GM18502 (cell line): ENCODE data around the gene KRTAP19-1.
"Not testable (repeated sequence)": the region's sequence is repeated elsewhere in the genome, so short reads cannot be mapped to it uniquely, and the experiment has no call there.

Source experiments
- ATAC-seq: cut with Tn5 transposase; IDR thresholded peaks from one replicate; pipeline ENCODE4 v1.9.1; 2021; ENCODE audit warnings: mild to moderate bottlenecking; ENCODE audit not compliant: unreplicated experiment, poor library complexity

The KRTAP19-1 gene

GRCh38 chr21:30480145-30480544 lies at the start of gene KRTAP19-1:
Gene KRTAP19-1, minus strand, starts transcription at chr21:30480367. Its CDS starts 50 bp downstream, at chr21:30480317.
- ATAC-seq, result no peak

GRCh38 chr21:30518876-30519275 lies 38.7 kb upstream of the KRTAP19-1 start:
- ATAC-seq, result no peak

GRCh38 chr21:30515681-30516080 lies 35.5 kb upstream of the KRTAP19-1 start:
- ATAC-seq, result no peak

- ATAC-seq, result not testable (repeated sequence)
Observed at GRCh38 chr21:30505621-30506205, 25.5 kb upstream of the KRTAP19-1 start.

GRCh38 chr21:30502041-30502440 lies 21.9 kb upstream of the KRTAP19-1 start, which contains the start of gene KRTAP19-5:
Gene KRTAP19-5, minus strand, starts transcription at chr21:30502141. Its CDS starts 51 bp downstream, at chr21:30502090.
- ATAC-seq, result no peak

GRCh38 chr21:30497065-30497464 lies 16.9 kb upstream of the KRTAP19-1 start, which contains the start of gene KRTAP19-4:
Gene KRTAP19-4, minus strand, starts transcription at chr21:30497165. Its CDS starts 55 bp downstream, at chr21:30497110.
- ATAC-seq, result no peak

GRCh38 chr21:30491963-30492428 lies 11.8 kb upstream of the KRTAP19-1 start, which contains the start of gene KRTAP19-3:
Gene KRTAP19-3, minus strand, starts transcription at chr21:30492013. Its CDS starts 56 bp downstream, at chr21:30491957.
- ATAC-seq, result no peak

GRCh38 chr21:30487336-30487735 lies 7.2 kb upstream of the KRTAP19-1 start, which contains the start of gene KRTAP19-2:
Gene KRTAP19-2, minus strand, starts transcription at chr21:30487436. Its CDS starts 88 bp downstream, at chr21:30487348.
- ATAC-seq, result no peak

- no peak for ATAC-seq
Observed at GRCh38 chr21:30486180-30486579, 6.0 kb upstream of the KRTAP19-1 start.

- no peak for ATAC-seq
Observed at GRCh38 chr21:30482130-30482529, 2.0 kb upstream of the KRTAP19-1 start.

GRCh38 chr21:30479259-30479658 lies 908 bp downstream of the KRTAP19-1 start:
- no peak for ATAC-seq

- ATAC-seq, result no peak
Observed at GRCh38 chr21:30478004-30478403, 2.2 kb downstream of the KRTAP19-1 start.

- no peak for ATAC-seq
Observed at GRCh38 chr21:30468900-30469714, 11.1 kb downstream of the KRTAP19-1 start.

GRCh38 chr21:30463713-30464112 lies 16.5 kb downstream of the KRTAP19-1 start:
- no peak for ATAC-seq

GRCh38 chr21:30448514-30448913 lies 31.7 kb downstream of the KRTAP19-1 start:
- no peak for ATAC-seq

GRCh38 chr21:30447056-30447455 lies 33.1 kb downstream of the KRTAP19-1 start:
- no peak for ATAC-seq

GRCh38 chr21:30444204-30444603 lies 36.0 kb downstream of the KRTAP19-1 start:
- ATAC-seq, result no peak

GRCh38 chr21:30443226-30443625 lies 36.9 kb downstream of the KRTAP19-1 start:
- ATAC-seq, result no peak

- no peak for ATAC-seq
Observed at GRCh38 chr21:30439975-30440374, 40.2 kb downstream of the KRTAP19-1 start, which contains the start of gene KRTAP15-1. Gene KRTAP15-1, plus strand, starts transcription at chr21:30440275. Its CDS starts 53 bp downstream, at chr21:30440328.

GRCh38 chr21:30437010-30437565 lies 43.1 kb downstream of the KRTAP19-1 start:
- ATAC-seq, result no peak
